ENCODE data around the gene STOX2.

DNA sequence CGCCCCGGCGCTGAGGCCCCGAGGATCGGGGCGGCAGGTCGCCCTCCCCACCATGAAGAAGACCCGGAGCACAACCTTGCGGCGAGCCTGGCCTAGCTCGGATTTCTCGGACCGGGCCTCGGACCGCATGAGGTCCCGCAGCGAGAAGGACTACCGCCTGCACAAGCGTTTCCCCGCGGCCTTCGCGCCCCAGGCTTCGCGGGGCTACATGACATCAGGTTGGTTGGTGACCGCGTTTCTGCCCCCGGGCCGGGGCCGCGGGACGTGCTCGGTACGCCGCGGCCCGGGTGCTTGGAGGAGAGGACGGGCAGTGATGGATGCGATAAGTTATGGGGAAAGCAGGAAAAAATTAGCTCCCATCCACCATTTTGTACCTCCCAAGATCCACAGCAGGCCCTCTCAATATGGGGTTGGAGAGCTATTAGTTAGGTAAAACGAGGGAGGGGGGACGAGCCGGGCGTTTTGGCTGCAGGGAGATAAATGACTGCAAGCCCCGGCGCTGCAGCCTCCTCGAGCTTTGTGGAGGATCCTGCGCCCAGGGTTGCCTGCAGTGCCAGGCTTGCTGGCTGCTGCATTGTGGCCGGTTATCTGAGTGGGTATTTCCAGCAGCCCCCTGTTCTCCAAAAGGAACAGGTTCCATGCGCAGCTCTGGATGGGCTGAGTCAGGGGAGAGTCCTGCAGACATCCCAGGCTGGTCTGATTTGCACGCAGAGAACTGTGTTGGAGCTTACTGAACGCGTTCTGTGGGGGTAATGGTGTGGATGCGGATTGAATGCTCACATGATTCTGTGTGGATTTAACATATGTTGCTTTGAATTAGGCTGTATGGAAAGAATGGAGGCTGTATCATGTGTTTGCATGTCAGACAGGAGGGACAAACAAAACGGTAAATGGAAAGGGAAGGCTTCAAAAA is 1.9 kb downstream of the STOX2 start:
- TF ChIP-seq ISL1 (CRISPR knock-in tag; IDR thresholded peaks at IDR 0.05) (no peak), ZFP3 (CRISPR knock-in tag; IDR thresholded peaks at IDR 0.05) (no peak), OSR1 (CRISPR knock-in tag; IDR thresholded peaks at IDR 0.05) (no peak), ZNF70 (CRISPR knock-in tag; IDR thresholded peaks at IDR 0.05) (no peak), GLIS3 (CRISPR knock-in tag; IDR thresholded peaks at IDR 0.05) (no peak), ZC3H10 (CRISPR knock-in tag; IDR thresholded peaks at IDR 0.05) (no peak), ZNF565 (CRISPR knock-in tag; conservative IDR thresholded peaks at IDR 0.05; ENCODE audit: low read depth) (no peak), BACH2 (CRISPR knock-in tag; IDR thresholded peaks at IDR 0.05; ENCODE audit: borderline replicate concordance) (no peak), CSDC2 (CRISPR knock-in tag; IDR thresholded peaks at IDR 0.05) (no peak), ARNTL (CRISPR knock-in tag; IDR thresholded peaks at IDR 0.05; ENCODE audit: borderline replicate concordance, low read depth) (no peak)
- TF ChIP-seq, protein P1, sequence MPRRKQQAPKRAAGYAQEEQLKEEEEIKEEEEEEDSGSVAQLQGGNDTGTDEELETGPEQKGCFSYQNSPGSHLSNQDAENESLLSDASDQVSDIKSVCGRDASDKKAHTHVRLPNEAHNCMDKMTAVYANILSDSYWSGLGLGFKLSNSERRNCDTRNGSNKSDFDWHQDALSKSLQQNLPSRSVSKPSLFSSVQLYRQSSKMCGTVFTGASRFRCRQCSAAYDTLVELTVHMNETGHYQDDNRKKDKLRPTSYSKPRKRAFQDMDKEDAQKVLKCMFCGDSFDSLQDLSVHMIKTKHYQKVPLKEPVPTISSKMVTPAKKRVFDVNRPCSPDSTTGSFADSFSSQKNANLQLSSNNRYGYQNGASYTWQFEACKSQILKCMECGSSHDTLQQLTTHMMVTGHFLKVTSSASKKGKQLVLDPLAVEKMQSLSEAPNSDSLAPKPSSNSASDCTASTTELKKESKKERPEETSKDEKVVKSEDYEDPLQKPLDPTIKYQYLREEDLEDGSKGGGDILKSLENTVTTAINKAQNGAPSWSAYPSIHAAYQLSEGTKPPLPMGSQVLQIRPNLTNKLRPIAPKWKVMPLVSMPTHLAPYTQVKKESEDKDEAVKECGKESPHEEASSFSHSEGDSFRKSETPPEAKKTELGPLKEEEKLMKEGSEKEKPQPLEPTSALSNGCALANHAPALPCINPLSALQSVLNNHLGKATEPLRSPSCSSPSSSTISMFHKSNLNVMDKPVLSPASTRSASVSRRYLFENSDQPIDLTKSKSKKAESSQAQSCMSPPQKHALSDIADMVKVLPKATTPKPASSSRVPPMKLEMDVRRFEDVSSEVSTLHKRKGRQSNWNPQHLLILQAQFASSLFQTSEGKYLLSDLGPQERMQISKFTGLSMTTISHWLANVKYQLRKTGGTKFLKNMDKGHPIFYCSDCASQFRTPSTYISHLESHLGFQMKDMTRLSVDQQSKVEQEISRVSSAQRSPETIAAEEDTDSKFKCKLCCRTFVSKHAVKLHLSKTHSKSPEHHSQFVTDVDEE (CRISPR knock-in tag; IDR thresholded peaks at IDR 0.05), result no peak

Data from SK-N-SH treated with all-trans-retinoic acid at 6 μM for 48 hours (cell line).